Stimulated activated CD8-positive, alpha-beta memory T cell treated with anti-CD3 and anti-CD28 coated beads, Interleukin-7, amount 100 ng/mL, for 4 hours (primary cell): Measurements from ENCODE around the gene PLXNA4.

Source experiments
- DNase-seq, 2 donors: peaks; one replicate each; pipeline ENCODE4 v3.0.0-alpha.2; 2020; ENCODE audit warnings: low read depth in 2 of 2

The PLXNA4 gene

DNA sequence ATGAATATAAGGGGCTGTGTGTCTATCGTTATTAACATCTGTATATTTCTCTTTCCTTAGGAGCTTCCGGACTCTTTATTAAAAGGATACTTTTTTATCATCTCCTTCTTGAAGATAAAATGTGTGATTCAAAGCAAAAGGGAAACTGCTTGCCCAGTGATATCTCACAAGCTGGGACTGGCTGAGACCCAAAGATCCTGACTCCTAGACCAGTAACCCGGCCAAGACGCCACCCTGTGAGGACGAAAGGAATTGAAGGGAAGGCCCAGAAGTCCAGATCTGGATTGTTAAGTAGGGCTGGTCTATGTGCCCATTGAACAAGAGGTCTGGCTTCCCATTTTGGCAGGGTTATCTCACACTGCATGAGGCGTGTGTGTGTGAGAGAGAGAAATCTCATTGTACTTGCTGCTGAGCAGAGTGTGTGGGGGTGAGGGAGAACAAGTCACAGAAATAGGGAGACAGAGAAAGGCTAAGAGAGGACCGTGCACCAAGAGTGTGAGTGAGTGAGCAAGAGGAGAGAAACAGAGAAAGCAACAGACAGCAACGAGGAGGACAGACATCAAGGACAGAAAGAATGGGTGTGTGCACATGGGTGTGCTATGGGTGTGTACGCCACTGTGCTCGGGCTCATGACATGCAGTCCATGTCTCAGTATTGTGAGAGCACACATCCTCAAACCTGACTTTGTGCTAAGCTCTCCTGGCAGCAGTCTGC is 75.4 kb downstream of the PLXNA4 start:
- DNase-seq, result no peak

DNA sequence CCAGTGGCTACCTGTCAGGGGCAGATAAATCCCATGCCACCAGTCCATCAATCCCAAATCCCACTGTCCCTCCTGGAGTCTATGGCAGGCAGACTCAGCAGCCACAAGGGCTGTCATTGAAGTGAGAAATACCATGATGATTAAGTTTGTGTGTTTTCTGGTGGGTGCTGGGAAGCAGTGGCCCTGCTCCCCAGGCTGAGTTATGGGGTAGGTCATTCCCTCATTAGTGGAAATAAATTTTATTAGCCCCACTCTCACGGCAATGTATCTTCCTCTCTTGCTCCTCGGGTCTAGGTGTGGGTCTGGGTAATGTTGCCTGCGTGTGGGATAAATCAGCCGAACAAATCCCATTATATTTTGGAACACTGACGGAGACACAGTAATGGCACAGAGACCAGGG is 76.8 kb downstream of the PLXNA4 start:
- no peak for DNase-seq

DNA sequence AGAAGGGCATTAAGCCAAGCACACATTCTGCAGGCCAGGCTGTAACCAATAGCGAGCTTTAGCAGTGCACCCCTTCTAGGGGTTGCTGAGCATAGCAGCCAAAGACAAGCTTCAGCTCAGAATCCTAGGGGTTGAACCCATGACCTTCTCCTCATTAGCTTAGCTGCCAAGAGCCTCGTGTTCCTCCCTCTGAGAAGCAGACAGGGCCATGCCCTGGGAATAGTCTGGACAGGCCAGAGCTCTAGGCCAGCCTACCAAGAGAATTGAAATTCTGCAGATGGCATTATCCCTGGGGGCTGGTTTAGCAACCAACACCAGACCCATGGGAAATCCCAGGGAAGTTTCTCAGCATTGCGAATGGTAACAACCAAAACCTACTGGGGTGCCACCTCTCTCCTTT is 77.2 kb downstream of the PLXNA4 start:
- DNase-seq, result no peak

DNA sequence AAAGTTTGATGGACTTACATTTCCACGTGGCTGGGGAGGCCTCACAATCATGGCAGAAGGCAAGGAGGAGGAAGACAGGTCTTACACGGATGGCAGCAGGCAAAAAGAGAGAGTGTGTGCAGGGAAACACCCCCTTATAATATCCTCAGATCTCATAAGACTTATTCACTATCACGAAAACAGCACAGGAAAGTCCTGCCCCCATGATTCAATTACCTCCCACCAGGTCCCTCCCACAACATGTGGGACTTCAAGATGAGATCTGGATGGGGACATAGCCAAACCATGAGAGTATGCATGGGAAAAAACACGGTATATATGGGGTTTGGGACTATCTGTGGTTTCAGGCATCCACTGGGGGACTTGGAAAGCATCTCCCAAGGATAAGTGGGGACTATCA is 78.0 kb downstream of the PLXNA4 start:
- no peak for DNase-seq

DNA sequence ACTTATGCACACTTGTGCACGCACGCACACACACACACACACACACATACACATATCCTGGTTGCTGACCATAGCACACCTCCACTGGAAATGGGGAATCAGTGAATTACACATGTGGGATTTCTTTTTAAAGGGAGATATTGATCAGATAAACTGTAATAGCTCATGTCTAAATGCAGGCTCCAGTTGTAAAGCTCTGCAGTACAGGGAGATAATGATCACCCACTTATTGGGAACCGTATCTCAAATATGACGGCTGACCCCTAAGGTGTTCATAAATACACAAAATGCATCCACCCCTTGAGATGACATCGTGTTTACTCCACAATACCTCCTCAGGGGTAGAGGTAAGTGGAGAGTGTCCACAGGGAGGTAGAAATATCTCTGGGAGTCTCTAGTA is 79.2 kb downstream of the PLXNA4 start:
- DNase-seq, result no peak

DNA sequence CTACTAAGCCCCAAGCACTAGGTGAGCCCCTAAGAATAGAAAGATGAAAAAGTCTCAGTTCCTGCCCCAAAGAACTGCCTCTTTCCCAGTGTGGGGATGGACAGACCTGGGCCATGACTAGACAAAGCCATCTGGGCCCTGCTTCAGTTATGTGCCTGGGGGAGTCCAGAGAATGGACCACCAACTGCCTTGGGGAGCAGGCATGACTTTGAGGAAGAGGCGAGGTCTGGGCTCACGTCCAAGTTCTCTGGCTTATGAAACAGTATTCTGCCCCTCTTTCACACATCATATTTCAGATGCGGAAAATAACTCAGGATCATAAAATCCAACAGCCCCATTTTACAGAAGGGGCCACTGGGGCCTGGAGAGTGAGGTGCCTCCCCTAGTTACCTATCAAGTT is 80.3 kb downstream of the PLXNA4 start:
- DNase-seq, result no peak

DNA sequence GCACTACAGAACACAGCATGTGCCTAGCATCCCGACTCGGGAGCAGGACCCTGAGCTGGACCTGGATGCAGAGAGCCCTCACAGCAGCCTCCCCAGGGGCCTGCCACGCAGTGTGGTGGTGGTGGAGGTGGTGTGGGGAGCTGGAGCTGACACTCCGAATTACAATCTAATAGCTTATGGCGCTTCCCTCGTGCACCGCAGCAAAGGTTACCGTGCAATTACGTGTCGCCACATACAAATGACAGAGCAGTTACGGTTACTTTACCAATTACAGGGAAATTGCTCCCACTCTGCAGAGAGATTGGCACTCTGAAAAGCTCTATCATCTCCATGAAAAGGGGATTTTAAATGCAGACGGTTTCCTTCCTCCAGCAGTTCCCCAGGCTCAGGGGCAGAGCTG is 81.8 kb downstream of the PLXNA4 start:
- no peak for DNase-seq

DNA sequence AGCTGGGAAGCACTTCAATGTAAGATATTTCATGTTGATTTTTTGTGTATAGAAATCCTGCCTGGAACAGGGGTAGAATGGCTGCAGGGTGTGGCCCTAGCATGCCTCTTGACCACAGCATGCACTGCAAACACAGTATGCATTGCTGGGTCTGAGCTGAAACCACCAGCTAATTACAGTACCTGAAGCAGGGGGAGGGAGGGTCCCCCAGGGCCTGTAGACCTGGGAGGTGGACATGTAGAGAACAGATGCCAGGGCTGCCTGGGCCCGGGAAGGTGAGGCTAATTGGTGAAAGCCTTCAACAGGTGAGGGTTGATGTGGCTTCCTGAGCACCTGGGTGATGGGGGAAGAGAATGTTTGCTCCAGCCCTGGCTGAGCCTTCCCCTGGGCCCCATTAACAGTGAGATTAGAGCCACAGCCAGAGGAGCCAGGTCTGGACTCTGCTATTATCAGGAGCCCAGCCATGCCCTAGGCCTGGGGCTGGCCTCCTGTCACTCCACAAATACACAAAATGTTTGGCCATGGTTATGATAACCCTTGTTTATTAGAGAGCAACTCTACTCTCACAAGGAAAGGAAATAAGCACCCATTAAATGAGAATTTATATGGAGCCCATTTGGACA is 83.3 kb downstream of the PLXNA4 start:
- DNase-seq, result no peak

DNA sequence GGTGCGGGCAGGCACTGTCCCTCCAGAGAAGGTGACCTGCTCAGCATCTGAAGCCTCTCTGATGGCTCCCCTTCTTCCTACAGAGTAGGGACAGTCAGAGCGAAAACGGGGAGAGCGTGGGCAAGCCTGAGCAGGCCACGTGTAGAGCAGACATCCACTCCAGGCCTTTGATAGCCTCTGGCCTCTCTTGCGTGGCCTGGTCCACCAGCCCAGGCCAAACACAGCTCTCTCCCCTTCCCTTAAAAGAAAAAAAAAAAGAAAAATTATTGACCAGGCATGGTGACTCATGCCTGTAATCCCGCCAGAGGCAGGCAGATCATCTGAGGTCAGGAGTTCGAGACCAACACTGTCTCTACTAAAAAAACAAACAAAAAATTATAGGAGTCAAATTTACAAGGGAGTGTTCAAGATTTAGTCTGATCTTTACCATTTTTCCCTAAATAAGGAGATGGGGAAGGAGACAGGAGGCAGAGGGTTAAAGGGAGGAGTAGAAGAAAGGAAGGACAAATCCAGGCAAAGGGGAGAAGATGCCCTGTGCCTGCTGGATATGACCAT is 84.8 kb downstream of the PLXNA4 start:
- DNase-seq, result no peak

DNA sequence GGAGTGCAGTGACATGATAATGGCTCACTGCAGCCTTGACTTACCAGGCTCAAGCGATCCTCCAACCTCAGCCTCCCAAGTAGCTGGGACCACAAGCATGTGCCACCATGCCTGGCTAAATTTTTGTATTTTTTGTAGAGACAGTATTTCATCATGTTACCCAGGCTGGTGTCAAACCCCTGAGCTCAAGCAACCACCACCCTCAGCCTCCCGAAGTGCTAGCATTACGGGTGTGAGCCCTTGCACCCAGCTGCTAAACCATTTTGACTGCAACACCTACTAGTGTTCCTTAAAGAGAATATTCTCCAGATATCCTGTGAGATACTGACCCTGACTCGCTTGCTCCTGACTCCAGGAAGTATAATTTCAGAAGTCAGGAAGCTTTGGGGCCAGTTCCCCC is 85.8 kb downstream of the PLXNA4 start:
- DNase-seq, result no peak

DNA sequence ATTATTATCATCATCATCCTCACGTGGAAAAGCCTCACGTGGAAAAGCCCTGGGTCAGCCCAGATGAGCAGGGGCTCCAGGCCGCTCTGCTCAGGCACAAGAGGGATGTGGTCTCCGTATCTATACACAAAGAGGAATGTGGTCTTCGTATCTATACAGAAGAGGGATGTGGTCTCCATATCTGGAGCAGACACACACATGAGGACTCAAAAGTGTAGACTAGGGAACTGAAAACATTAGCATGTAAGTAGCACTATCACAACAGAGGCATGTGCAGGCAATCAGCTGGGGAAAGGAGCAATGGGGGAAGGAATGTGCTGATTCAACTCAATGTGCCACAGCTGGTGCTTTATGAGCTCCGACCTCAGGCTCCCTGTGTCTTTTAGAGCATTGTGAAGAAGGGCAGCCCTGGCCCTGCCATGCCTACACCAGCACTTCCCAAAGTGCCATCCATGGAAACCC is 86.5 kb downstream of the PLXNA4 start:
- no peak for DNase-seq

DNA sequence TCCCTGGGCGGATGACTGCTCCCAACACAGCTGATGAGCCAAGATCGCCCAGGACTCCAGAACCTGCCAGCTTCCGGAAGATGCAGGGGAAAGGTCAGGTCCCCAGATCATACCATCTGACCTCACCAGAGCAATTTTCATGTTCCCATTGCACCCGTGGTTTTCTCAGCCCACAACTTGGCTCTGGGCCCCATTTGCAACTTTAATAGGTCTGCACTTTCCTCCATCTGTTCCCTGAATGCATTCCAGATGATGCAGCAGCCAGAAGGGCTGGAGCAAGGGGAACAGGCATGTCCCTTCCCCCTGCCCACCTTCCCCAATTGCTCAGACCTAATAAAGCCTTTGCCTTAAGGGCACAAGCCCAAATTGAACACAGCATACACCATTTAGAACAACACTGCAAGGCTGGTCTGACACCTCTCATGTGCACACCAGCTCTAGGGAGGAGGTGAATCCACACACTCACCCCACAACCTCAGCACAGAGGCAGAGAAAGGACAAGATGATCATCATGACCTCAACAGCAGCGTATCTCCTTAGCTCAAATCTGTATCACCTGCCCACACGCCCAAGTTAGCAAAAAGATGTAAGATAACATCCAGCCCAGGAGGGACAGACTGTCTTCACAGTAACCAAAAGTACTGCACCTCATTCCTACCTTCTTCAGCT is 87.5 kb downstream of the PLXNA4 start:
- no peak for DNase-seq

DNA sequence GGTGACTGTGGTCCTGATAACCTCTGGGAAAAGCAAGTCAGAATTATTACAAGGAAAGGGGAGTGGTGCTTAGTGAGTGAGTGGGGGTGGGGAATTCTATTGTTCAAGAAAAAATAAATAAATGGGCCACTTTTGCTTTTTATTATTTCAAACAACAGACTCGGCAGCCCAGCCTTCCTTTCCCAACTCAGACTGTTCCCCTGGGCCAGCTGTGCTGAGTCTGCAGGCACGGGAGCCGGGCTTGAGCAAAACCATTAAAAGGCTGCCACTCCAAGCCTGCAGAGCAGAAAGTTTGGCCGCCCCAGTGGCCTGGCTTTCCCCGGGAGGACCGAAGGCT is 90.0 kb downstream of the PLXNA4 start:
- no peak for DNase-seq

DNA sequence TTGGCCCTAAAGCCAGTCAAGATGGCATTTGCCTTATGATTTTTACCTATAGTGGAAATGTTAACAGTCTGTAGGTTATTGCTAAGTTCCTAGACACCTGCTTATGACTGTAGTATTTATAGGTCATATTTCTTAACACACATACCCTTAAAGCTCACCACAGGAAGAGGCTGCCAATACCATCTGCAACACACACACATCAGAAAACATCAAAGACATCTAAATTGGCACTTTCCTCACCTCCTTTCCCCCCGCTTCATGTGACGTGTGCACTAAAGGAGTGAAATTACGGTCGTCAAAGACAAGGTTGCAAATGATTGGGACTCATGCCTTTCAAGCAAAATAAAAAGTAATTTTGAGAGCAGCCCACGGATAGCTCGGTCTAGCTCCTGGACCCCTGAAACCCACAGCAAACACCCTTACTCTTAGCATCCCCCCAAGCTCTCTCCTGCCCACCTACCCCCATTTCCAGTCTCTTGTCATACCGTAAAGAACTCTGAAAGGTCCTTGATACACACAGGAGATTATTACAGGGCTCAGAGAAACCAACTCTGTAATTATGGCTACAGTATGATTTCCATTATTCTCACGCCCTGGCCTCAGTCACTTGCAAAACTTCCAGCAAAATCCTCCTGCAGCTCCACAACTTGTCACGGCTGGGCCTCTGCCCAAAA is 90.5 kb downstream of the PLXNA4 start:
- peak; percentile 13 to 18 for DNase-seq

DNA sequence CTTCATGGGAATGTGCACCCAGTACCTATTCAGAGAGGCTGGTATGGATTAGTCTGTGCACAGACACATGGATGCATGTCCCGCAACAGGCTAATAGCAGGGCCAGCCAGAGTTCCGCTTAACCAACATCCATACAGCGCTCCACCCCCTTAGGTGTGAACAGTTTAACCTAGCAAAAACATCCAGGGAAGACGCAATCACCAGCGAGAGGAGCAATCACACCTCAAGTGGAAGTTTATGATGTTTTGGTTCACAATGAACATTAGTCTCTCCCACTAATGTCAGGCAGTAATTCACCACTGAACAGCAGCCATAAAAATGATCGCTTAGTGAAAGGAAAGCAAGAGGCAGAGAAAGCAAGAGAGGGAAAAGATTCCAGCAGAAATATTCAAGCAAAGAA is 91.1 kb downstream of the PLXNA4 start:
- DNase-seq, result no peak

DNA sequence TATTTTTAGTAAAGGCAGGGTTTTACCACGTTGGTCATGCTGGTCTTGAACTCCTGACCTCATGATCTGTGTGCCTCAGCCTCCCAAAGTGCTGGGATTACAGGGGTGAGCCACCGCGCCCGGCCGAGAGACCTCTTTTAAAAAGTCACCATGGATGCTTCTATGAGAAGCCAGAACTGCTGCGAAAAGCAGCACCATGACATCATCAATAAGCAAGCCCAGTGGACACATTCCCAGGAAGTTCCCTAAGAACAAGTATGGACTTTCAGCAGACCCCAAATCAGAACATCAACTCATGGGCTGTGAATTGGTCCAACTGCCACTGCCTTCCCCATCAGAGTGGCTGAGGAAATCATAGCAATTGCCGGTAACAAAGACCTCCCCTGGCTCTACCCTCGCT is 93.4 kb downstream of the PLXNA4 start:
- DNase-seq, result no peak

DNA sequence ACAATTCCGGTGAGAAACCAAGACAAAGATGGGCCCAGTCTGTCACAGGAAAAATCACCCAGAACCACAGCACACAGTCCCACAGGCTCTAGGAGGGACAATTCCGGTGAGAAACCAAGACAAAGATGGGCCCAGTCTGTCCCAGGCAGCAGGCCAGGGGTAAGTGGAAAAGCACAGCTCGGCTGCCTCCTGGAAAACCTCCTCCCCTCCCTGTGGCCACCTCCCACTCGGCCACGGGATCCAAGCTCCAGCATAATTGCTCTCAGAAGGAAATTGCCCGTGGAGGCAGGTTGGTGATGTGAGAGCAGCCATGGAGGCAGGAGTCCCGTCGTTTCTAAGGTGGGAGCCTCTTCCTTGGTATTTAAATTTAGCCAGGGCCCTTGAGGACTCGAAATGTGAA is 95.7 kb downstream of the PLXNA4 start:
- DNase-seq, result no peak

DNA sequence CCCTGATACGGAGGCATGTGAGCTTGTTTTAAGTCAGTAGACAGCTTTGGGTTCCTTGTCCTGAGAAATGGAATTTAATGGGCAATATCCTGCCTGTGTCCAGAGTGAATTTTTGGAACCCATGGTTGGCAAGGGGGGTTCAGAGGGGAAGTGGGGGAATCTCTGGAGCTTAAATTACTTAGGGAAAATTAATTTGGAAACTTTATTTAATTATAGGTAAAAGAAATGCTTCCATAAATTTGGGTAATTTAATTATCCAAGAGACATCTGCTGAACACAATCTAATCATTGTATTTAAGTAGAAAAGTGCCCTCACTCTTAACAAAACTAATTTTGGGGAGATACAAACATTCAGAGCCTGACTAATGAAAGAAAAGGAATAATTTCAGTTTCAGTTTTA is 99.7 kb downstream of the PLXNA4 start:
- DNase-seq, result no peak

DNA sequence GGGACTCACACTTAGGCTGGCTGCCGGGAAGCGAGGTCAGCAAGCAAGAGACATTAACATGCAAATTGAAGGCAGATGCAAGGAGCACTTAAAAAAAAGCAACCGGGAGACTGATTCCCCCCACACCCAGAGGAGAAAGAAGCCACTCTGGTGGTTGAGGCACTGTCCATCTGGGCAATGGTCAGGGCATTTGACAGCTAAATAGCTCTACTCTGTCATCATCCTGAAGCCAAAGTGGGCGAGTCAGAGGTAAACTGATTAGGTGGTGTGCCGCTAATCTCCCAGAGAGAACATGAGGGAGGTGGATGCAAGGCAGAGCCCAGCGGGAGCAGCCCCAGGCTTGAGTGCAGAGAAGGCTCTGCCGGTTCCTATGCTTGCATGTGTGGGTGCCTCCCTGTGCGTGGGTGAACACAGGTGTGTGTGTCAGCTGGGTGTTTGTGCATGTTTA is 100.6 kb downstream of the PLXNA4 start:
- DNase-seq, result no peak

DNA sequence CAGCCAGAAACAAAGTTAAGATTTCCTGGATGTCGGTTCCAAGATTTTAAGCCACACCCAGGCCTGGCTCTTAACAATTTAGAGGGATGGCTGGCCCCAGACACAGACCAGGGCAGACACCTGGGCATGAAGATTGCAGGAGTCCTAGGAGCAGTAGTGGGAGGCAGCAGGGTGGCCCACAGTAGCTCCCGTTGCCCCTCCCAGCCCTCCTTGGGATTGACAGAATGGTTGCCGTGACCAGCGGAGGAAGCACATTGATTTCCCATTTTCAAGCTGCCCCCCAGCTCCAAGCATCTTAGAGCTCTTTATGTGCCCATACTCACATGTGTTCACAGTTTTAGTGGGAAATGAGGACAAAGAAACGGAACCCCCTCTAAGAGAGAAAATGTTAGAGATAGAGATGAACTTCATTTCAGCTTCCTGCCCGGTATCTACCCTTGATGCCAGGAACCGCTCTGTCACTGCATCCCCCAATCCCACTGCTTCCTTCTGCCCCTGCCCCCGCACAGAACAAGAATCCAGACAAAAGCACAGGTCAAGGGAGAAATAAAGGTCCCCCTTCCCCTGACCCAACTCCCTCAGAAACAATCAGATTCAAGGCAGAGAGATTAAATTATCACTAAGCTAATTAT is 101.1 kb downstream of the PLXNA4 start:
- no peak for DNase-seq

DNA sequence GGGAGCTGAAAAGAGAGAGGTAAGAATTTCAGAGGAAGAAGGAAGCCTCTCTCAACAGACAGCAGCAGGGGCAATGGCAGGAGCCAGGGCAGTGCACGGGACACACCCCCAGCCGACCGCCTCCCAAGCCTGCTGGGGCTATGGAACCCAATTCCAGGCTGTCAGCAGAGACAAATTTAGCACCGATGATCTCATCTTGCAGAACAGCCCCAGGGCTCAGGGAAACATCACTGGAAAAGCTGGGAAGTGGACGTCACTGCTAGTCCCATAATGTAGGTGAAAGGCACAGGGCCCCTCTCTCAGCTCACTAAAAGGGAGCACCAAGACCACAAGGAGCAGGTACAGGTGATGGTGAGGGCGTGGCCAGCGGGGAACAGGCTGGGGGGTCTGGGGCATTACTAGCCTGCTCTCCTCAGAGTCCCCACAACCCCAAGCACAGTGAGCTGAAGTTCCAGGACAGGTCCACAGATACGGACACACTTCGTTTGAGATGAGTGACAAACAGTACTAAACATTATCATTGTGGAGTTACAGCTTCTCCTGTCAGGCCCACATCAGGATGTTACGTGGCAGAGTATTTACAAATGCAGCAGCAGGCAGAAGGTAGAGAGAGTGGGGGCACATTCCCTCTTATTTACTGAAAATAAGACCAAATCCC is 103.7 kb downstream of the PLXNA4 start:
- DNase-seq, result no peak
